GM19455 (cell line): Measurements from ENCODE around the gene SLC30A4.
"Not testable (repeated sequence)": the region's sequence is repeated elsewhere in the genome, so short reads cannot be mapped to it uniquely, and the experiment has no call there.

Source experiments
- ATAC-seq: cut with Tn5 transposase; IDR thresholded peaks from one replicate; pipeline ENCODE4 v1.9.1; 2021; ENCODE audit not compliant: unreplicated experiment

SLC30A4 gene

GRCh38 chr15:45510758-45511280 is 11.7 kb downstream of the SLC30A4 start:
- ATAC-seq, result no peak

DNA sequence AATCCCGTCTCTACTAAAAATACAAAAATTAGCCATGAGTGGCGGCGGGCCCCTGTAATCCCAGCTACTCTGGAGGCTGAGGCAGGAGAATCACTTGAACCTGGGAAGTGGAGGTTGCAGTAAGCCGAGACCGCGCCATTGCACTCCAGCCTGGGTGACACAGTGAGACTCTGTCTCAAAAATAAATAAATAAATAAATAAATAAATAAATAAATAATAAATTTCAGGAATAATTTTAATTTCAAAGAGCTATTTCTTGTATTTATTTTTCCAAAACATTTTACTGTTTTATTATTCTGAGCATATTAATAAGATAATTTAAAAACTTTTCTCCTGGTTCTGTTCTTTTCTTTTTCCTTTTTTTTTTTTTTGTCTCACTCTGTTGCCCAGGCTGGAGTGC is 15.4 kb downstream of the SLC30A4 start:
- not testable (repeated sequence) for ATAC-seq

- ATAC-seq, result no peak
These were observed 23.1 kb downstream of the SLC30A4 start for GRCh38 chr15:45499426-45499825.

GRCh38 chr15:45498701-45499100 is 23.9 kb downstream of the SLC30A4 start:
- ATAC-seq, result no peak

DNA sequence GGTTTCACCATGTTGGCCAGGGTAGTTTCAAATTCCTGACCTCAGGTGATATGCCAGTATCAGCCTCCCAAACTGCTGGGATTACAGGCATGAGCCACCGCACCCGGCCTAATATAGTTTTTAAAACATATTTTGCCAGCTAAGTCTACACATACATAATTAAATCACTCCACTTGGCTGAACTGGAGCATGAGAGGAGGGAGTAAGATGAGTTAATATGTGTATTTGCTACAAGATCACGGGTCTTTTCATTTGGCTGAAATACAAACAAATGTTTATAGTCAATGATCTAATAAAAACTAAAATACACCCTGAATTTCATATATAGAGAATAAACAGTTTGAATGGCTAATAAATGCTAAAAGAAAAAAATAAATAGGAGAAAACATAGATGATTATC is 25.3 kb downstream of the SLC30A4 start:
- ATAC-seq, result no peak

GRCh38 chr15:45496658-45497057 is 25.9 kb downstream of the SLC30A4 start:
- no peak for ATAC-seq

DNA sequence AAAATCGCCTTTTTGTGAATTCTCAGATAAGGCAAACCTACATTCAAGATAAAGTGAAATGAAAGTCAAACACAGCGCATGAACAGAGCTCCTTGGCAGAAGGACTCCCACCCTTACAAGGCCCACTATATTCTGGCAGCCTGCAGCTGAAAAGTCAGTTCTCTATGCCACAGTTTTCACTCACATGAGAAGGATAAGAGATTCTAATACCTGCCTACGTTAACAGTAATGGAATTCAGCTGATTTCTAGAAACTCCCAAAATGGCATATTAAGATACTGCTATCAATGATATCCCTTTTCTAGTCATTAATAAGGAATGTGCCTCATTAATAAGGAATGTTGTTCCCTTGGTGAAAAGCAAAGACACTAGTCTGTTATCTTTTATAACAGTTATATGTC is 27.0 kb downstream of the SLC30A4 start:
- no peak for ATAC-seq

DNA sequence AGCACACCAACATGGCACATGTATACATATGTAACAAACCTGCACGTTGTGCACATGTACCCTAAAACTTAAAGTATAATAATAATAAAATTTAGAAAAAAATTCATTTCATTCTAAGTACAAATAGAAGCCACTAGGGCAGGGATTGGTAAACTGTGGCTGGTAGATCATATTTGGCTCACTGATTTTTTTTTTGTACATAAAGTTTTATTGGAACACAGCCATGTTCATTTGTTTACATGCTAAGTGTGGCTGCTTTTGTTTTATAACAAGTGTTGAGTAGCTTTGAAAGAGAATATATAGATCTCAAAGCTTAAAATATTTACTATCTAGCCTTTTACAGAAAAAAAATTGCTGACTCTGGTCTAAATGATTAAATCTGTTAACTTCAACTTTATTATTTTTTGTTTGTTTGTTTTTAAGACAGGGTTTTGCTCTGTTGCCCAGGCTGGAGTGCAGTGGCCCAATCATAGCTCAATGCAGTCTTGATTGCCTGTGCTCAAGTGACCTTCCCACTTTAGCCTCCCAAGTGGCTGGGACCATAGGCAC is 32.8 kb downstream of the SLC30A4 start:
- no peak for ATAC-seq

DNA sequence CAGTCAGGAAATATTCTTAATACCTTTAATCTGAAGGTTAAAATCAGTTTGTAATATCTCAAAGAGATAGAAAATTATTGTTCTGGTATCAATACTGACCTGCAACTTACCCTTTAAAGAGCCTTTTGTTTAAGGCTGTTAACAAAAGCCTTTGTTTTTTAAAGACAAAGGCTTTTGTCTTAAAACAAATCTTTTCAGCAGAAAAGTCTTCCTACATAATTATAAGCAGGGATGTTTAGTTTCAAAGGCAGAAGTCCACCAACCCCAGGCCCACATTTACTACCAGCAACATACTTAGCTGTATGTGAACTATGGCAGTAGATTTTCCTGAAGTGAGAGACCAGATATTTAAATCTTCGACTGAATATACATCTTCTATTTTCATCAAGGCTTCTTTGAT is 36.2 kb downstream of the SLC30A4 start:
- ATAC-seq, result no peak

- ATAC-seq, result no peak
These were observed 41.4 kb downstream of the SLC30A4 start for GRCh38 chr15:45481135-45481534.

GRCh38 chr15:45476410-45476809 is 46.1 kb downstream of the SLC30A4 start:
- ATAC-seq, result no peak

DNA sequence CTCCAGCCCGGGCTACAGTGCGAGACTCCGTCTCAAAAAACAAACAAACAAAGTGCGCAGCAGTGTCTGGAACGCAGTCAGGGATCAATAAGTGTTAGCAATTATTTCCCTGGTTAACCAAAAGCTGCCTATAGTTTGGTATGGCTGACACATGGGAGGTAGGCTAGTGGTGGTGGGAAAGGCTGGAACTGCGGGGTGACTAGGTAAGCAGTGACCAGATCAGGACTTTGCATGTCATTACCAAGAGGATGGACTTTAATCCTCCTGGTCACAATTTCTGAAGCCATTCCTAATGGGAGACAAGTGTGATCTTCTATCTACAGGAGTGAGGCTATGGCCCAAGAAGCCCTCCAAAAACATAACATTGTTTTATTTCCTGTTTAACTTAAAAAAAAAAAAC is 47.8 kb downstream of the SLC30A4 start:
- ATAC-seq, result no peak

DNA sequence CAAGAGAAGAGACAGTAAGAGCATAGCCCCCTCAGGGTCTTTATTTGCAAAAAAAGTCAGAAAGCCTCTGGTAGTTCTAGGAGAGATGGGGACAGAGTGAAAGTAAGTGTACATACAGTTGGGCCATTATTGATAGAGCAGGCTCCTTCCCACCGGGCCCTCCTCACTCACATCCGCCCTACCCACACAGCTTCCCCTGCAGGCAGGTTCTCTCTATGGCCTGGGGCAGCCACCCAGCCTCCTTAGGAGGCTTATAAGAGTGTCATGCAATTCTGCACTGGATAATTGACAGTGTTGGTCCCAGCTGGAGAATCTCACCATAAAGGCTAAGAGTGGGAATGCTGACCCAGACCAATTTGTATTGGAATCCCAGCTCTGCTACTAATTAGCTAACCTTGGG is 49.5 kb downstream of the SLC30A4 start:
- ATAC-seq, result no peak

GRCh38 chr15:45471151-45471550 is 51.4 kb downstream of the SLC30A4 start:
- no peak for ATAC-seq

- ATAC-seq, result no peak
These were observed 53.1 kb downstream of the SLC30A4 start for GRCh38 chr15:45469441-45469840.

- no peak for ATAC-seq
These were observed 53.5 kb downstream of the SLC30A4 start for GRCh38 chr15:45469027-45469426.

DNA sequence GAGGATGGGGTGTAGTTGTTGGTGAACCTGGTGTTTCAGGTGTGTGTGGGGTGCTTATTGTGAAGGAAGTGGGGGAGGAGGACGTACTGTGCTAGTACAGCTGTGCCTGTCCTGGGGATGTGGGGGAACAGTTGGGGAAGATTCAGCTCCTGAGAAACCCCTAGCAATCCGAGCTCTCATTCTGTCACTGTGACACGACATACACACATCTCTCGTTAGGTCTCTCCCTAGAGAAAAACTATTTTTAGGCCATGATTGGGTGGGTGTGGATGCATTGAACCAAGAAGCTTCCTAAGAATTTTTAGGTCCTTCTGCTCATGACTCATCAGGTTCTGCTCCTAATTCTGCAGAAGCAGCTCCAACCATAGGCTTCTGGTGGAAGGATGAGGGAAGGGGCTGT is 54.3 kb downstream of the SLC30A4 start:
- no peak for ATAC-seq

DNA sequence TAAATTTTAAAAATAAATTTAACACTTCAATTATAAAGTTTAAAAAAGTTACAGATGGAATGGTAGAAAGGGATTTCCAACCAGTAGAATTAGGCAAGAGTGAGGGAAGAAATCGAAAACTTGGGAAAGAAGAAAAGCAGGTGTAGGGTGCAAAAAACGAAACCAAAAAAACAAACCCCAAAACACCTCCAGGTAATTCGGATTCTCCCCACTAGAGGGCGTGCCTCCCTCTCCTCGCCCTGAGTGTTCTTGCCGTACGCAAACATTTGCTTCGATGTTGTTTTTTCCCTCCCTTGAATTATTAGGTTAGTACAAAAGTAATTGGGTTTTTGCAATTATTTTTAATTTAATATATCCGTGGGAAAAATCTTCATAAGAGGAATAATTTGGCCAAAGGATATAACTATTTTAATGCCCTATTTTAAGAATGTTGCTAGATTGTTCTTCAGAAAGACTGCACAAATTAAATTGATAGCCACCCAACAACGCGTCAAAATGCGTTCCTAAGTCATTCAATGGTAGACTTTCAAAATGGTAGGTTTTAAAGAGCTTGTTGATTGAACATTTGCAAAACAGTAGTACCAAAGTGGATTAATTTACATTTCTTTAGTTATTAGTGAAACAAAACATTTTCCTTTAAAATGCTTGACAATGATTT is 63.7 kb downstream of the SLC30A4 start:
- ATAC-seq, result no peak

DNA sequence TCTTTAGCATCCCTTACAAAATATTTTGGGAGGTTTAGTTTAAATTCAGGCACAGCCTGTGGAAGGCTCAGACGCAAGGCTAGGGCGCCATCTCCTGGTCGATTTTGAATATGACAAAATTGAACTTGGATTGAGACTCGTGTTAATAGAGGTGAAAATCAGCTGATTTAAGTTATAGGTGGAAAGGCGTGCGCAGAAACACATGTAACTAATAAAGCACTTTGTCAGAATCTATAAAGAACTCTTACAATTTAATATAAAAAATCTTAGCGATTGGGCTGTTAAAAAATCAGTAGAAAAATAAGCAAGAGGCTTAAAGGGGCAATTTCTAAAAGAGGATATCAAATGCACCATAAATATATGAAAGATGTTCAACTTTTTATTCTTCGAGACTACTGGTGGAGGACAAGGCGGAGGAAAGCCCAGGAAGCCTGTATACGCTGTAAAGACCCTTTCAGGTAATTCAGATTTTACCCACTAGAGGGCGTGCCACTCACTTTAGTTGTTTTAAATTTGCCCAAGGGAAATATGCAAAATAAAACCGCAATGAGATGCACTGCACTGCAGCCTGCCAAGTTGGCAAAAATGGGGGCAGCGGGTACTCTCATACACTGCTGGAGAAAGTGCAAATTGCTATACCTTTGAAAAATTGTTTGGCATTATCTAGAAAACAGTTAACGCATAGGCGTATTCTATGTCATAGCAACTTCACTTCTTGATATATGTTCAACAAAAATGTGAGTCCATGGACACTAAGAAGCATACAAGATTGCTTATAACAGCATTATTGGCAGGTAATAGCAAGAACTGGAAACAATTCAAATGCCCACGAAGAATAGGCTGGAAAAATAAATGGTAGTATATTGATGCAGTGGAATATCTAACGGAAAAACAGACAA is 64.7 kb downstream of the SLC30A4 start:
- ATAC-seq, result peak; percentile 56

GRCh38 chr15:45457220-45457619 is 65.3 kb downstream of the SLC30A4 start:
- ATAC-seq, result no peak

GRCh38 chr15:45456212-45457106 is 66.1 kb downstream of the SLC30A4 start:
- ATAC-seq, result no peak
